Measurements from ENCODE around the gene DNAJC25. TPM values are rescaled to one million over a fixed set of nuclear protein-coding genes. Genes with fewer than 3 reads are reported as not detected.
A peak's percentile ranks its signal among the peaks of the same experiment; 100 is the strongest.

DNAJC25 gene
- total RNA-seq, 2 donors from 2014 or later, result 6.3 to 7.4 TPM

GRCh38 chr9:111633389-111633736 is 2.2 kb downstream of the DNAJC25 start:
- TF ChIP-seq, protein P1, sequence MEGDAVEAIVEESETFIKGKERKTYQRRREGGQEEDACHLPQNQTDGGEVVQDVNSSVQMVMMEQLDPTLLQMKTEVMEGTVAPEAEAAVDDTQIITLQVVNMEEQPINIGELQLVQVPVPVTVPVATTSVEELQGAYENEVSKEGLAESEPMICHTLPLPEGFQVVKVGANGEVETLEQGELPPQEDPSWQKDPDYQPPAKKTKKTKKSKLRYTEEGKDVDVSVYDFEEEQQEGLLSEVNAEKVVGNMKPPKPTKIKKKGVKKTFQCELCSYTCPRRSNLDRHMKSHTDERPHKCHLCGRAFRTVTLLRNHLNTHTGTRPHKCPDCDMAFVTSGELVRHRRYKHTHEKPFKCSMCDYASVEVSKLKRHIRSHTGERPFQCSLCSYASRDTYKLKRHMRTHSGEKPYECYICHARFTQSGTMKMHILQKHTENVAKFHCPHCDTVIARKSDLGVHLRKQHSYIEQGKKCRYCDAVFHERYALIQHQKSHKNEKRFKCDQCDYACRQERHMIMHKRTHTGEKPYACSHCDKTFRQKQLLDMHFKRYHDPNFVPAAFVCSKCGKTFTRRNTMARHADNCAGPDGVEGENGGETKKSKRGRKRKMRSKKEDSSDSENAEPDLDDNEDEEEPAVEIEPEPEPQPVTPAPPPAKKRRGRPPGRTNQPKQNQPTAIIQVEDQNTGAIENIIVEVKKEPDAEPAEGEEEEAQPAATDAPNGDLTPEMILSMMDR (conservative IDR thresholded peaks at IDR 0.05), result no peak
- Mint-ChIP-seq H3K4me3 (peak overlapping the region; percentile 90), H3K36me3 (ENCODE audit: low read depth) (no peaks in the 10 kb centered on the region), H3K4me1 (peaks cover 26% of the 10 kb centered on the region), H3K27ac (no peak overlapping the region), H3K9me3 (no peaks in the 10 kb centered on the region), H3K27me3 (ENCODE audit: insufficient read depth) (peaks cover 8% of the 10 kb centered on the region)
- Histone ChIP-seq H3K4me3 (ENCODE audit: low read length) (peak overlapping the region; percentile 97), H3K27me3 (ENCODE audit: control insufficient read depth, insufficient read depth, low read length, poor library complexity, severe bottlenecking) (no peaks in the 10 kb centered on the region), H3K4me1 (ENCODE audit: control insufficient read depth, insufficient read depth, low read length) (no peaks in the 10 kb centered on the region), H3K9me3 (ENCODE audit: control insufficient read depth, low read length) (no peaks in the 10 kb centered on the region), H3K9ac (ENCODE audit: extremely low read depth, low read length, poor library complexity, severe bottlenecking) (no peak overlapping the region), H3K36me3 (ENCODE audit: control insufficient read depth, insufficient read depth, low read length) (no peaks in the 10 kb centered on the region), H3K27ac (ENCODE audit: low read depth, low read length) (no peak overlapping the region)
- no peak for DNase-seq
- 79 to 100% methylated on average over 1 of the region's 1 CpG for WGBS, 2 experiments (ENCODE audit: insufficient coverage in 1 of 2, insufficient read length in 1 of 2)

GRCh38 chr9:111634860-111635259 is 3.7 kb downstream of the DNAJC25 start:
- TF ChIP-seq, protein P1 (conservative IDR thresholded peaks at IDR 0.05), result no peak
- Mint-ChIP-seq H3K9me3 (no peaks in the 10 kb centered on the region), H3K27ac (no peak overlapping the region), H3K27me3 (ENCODE audit: insufficient read depth) (peaks cover 6% of the 10 kb centered on the region), H3K4me3 (no peak overlapping the region), H3K36me3 (ENCODE audit: low read depth) (no peaks in the 10 kb centered on the region), H3K4me1 (peaks cover 26% of the 10 kb centered on the region)
- H3K27me3 ChIP-seq (ENCODE audit: control insufficient read depth, insufficient read depth, low read length, poor library complexity, severe bottlenecking), result no peaks in the 10 kb centered on the region
- H3K4me1 ChIP-seq (ENCODE audit: control insufficient read depth, insufficient read depth, low read length), result no peaks in the 10 kb centered on the region
- H3K27ac ChIP-seq (ENCODE audit: low read depth, low read length), result no peak overlapping the region
- H3K4me3 ChIP-seq (ENCODE audit: low read length), result no peak overlapping the region
- 100% methylated on average over 1 of the region's 1 CpG for WGBS, 2 experiments (ENCODE audit: insufficient coverage in 1 of 2, insufficient read length in 1 of 2)
- DNase-seq, result no peak
- H3K36me3 ChIP-seq (ENCODE audit: control insufficient read depth, insufficient read depth, low read length), result no peaks in the 10 kb centered on the region
- H3K9me3 ChIP-seq (ENCODE audit: control insufficient read depth, low read length), result peaks cover 8% of the 10 kb centered on the region
- H3K9ac ChIP-seq (ENCODE audit: extremely low read depth, low read length, poor library complexity, severe bottlenecking), result no peak overlapping the region

DNA sequence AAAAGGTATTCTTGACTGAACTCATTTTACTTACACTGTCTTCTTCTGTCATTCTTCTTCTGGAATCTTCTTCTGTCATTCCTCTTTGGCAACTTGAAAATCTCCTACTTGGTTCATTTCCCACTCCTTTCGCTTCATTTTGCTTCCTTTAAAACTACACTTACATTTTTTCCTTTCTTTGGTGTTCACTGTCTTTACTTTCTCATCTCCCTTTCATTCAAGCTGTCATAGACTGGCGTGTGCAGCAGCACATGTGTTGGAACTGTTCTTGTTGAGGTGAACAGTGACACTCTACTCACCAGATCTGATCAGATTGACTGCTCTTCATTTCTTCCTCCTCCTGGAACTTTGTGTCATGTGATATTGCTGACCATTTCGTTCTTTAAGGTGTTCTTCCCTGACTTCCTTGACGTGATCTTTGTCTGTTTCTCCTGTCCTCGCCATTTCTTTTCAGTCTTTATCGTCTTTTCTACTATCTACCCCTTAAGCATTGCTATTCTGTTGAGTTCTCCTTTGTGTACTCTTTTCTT is 6.4 kb downstream of the DNAJC25 start:
- Mint-ChIP-seq H3K9me3 (no peaks in the 10 kb centered on the region), H3K27me3 (ENCODE audit: insufficient read depth) (peaks cover 6% of the 10 kb centered on the region), H3K4me1 (peaks cover 18% of the 10 kb centered on the region), H3K4me3 (no peak overlapping the region), H3K27ac (no peak overlapping the region), H3K36me3 (ENCODE audit: low read depth) (peaks cover under 1% of the 10 kb centered on the region)
- H3K27ac ChIP-seq (ENCODE audit: low read depth, low read length), result no peak overlapping the region
- no peaks in the 10 kb centered on the region for H3K27me3 ChIP-seq (ENCODE audit: control insufficient read depth, insufficient read depth, low read length, poor library complexity, severe bottlenecking)
- no peaks in the 10 kb centered on the region for H3K4me1 ChIP-seq (ENCODE audit: control insufficient read depth, insufficient read depth, low read length)
- H3K9ac ChIP-seq (ENCODE audit: extremely low read depth, low read length, poor library complexity, severe bottlenecking), result no peak overlapping the region
- TF ChIP-seq, protein P1 (conservative IDR thresholded peaks at IDR 0.05), result no peak
- WGBS, 2 experiments (ENCODE audit: insufficient coverage in 1 of 2, insufficient read length in 1 of 2), result 92 to 98% methylated on average over 6 of the region's 6 CpGs
- no peak overlapping the region for H3K4me3 ChIP-seq (ENCODE audit: low read length)
- peaks cover 8% of the 10 kb centered on the region for H3K9me3 ChIP-seq (ENCODE audit: control insufficient read depth, low read length)
- no peaks in the 10 kb centered on the region for H3K36me3 ChIP-seq (ENCODE audit: control insufficient read depth, insufficient read depth, low read length)
- no peak for DNase-seq

Data from endodermal cell (in vitro differentiated cells).